ENCODE results near the gene RABL2B. TPM values are rescaled to one million over a fixed set of nuclear protein-coding genes. Genes with fewer than 3 reads are reported as not detected.

RABL2B gene
- total RNA-seq, 1 donor from 2014 or later, result 19.2 TPM

GRCh38 chr22:50739279-50739691 lies 44.2 kb downstream of the RABL2B start:
- H3K27ac Mint-ChIP-seq (ENCODE audit: unreplicated experiment), result no peak overlapping the region
- H3K36me3 Mint-ChIP-seq (ENCODE audit: unreplicated experiment), result no peaks in the 10 kb centered on the region
- no peak for DNase-seq
- no peaks in the 10 kb centered on the region for H3K4me1 Mint-ChIP-seq (ENCODE audit: low read depth, unreplicated experiment)
- no peak overlapping the region for H3K4me3 Mint-ChIP-seq (ENCODE audit: unreplicated experiment)
- peaks cover 2% of the 10 kb centered on the region for H3K9me3 Mint-ChIP-seq (ENCODE audit: unreplicated experiment)
- no peak for TF ChIP-seq CTCF (IDR thresholded peaks at IDR 0.05; ENCODE audit: partially characterized antibody, unreplicated experiment)
- H3K27me3 Mint-ChIP-seq (ENCODE audit: unreplicated experiment), result peaks cover 8% of the 10 kb centered on the region

- H3K9me3 Mint-ChIP-seq (ENCODE audit: unreplicated experiment), result peaks cover 3% of the 10 kb centered on the region
- no peak overlapping the region for H3K27ac Mint-ChIP-seq (ENCODE audit: unreplicated experiment)
- no peak for TF ChIP-seq CTCF (IDR thresholded peaks at IDR 0.05; ENCODE audit: partially characterized antibody, unreplicated experiment)
- no peak overlapping the region for H3K4me3 Mint-ChIP-seq (ENCODE audit: unreplicated experiment)
- no peaks in the 10 kb centered on the region for H3K36me3 Mint-ChIP-seq (ENCODE audit: unreplicated experiment)
- no peak for DNase-seq
- no peaks in the 10 kb centered on the region for H3K4me1 Mint-ChIP-seq (ENCODE audit: low read depth, unreplicated experiment)
- H3K27me3 Mint-ChIP-seq (ENCODE audit: unreplicated experiment), result peaks cover 8% of the 10 kb centered on the region
Observed at GRCh38 chr22:50738649-50739227, 44.7 kb downstream of the RABL2B start.

- Mint-ChIP-seq H3K4me3 (ENCODE audit: unreplicated experiment) (no peak within 1 kb of the TSS), H3K36me3 (ENCODE audit: unreplicated experiment) (no peaks in the 10 kb centered on the region), H3K9me3 (ENCODE audit: unreplicated experiment) (peaks cover 3% of the 10 kb centered on the region), H3K27me3 (ENCODE audit: unreplicated experiment) (peaks cover 11% of the 10 kb centered on the region), H3K27ac (ENCODE audit: unreplicated experiment) (no peak within 1 kb of the TSS), H3K4me1 (ENCODE audit: low read depth, unreplicated experiment) (no peaks in the 10 kb centered on the region)
- no peak for DNase-seq
- no peak for TF ChIP-seq CTCF (IDR thresholded peaks at IDR 0.05; ENCODE audit: partially characterized antibody, unreplicated experiment)
Observed at GRCh38 chr22:50737728-50738648, 45.4 kb downstream of the RABL2B start, which contains the start of gene ACR. ACR (plus strand) TSS chr22:50738204; CDS start chr22:50738236, 32 bp downstream.

GRCh38 chr22:50735739-50736030 lies 47.8 kb downstream of the RABL2B start:
- Mint-ChIP-seq H3K4me3 (ENCODE audit: unreplicated experiment) (no peak overlapping the region), H3K4me1 (ENCODE audit: low read depth, unreplicated experiment) (no peaks in the 10 kb centered on the region), H3K27ac (ENCODE audit: unreplicated experiment) (no peak overlapping the region), H3K27me3 (ENCODE audit: unreplicated experiment) (peaks cover 14% of the 10 kb centered on the region), H3K9me3 (ENCODE audit: unreplicated experiment) (peaks cover 6% of the 10 kb centered on the region), H3K36me3 (ENCODE audit: unreplicated experiment) (no peaks in the 10 kb centered on the region)
- DNase-seq, result no peak
- no peak for TF ChIP-seq CTCF (IDR thresholded peaks at IDR 0.05; ENCODE audit: partially characterized antibody, unreplicated experiment)
